Activated CD4-positive, CD25-positive, alpha-beta regulatory T cell treated with anti-CD3 and anti-CD28 coated beads, Interleukin-2, amount 50 U/mL, for 24 hours (primary cell): ENCODE measurements around the gene CACNA1B.

Experiments used
- ATAC-seq, 2 donors: fragments of 150-1000 bp; cut with Tn5 transposase; one replicate each; pipeline ENCODE4 v1.10.0; 2021; ENCODE audit warnings: mild to moderate bottlenecking in 1 of 2, moderate library complexity in 1 of 2

CACNA1B gene

DNA sequence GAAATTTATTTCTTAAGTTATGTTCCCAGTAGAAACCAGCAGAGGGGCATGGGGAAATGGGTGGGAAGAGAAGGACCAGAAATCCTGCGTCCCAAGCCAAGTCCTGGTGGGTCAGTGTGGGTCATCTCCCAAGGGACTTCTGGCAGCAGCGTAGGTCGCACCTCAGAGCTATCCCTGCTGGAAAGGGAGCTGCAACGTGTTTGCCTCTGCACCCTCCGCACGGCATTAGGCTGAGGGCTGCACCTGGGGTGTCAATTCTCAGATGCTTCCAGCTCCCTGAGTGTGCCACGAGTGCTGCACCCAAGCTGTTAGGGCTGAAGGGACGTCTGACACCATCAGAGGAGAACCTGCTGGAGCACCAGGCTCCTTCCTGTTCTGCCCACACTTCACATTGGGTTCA lies 182.8 kb downstream of the CACNA1B start:
- ATAC-seq: no peak

- ATAC-seq: no peak
These were observed 183.3 kb downstream of the CACNA1B start for GRCh38 chr9:138060881-138061280.

DNA sequence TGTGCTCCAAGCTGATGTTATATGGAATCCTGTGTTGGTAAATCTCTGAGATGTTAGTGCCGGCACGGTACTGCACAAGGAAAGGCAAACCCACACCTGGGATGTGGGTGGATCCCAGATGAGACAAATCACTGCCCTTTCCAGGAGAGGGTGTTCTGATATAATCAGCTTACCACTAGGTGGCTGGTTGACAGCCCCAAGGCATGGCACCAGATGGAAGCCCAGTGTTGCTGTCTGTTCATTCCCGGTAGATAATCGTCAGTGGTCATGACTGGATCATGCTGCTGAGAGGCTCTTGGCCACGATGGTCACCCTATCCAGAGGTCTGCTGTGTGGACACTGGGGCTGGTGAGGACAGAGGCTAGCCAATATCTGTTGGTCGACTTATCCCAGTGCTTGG lies 184.0 kb downstream of the CACNA1B start:
- ATAC-seq: no peak

DNA sequence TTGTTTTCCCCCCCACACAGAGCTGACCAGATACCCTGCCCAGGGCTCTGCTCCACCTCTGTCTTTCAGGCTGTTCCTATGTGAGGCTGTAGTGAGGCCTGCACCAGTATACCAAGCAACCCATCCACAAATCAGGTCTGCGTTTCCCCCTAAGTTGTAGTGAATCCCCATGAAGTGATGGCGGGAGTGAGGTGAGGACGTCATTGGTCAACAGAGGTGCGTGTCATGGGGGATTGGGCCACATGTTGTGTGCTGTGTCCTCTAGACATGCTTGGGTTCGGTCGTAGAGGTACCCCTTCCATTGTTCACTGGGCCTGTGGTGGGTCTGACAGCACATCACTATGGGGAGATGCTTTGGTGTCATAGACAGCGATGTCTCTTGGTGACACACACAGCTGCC lies 184.6 kb downstream of the CACNA1B start:
- ATAC-seq: no peak

DNA sequence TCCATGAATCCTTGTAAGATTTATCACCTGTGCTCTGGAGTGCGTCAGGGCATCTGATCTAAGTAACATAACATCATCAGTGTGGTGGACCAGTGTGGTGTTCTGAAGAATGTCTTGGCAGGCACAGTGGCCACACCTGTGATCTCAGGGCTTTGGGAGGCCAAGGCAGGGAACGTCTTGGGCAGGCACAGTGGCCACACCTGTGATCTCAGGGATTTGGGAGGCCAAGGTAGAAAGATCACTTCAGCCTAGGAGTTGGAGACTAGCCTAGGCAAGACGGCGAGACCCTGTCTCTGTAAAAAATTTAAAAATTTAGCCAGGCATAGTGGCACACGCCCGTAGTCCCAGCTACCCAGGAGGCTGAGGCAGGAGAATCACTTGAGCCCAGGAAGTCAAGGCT lies 185.5 kb downstream of the CACNA1B start:
- no peak for ATAC-seq

GRCh38 chr9:138063785-138064184 lies 186.2 kb downstream of the CACNA1B start:
- no peak for ATAC-seq

GRCh38 chr9:138064547-138064946 lies 187.0 kb downstream of the CACNA1B start:
- ATAC-seq: no peak

- ATAC-seq: no peak
These were observed 187.7 kb downstream of the CACNA1B start for GRCh38 chr9:138065287-138065686.

GRCh38 chr9:138066049-138066448 lies 188.5 kb downstream of the CACNA1B start:
- ATAC-seq: no peak

GRCh38 chr9:138067613-138068367 lies 190.2 kb downstream of the CACNA1B start:
- no peak for ATAC-seq

- no peak for ATAC-seq
These were observed 191.0 kb downstream of the CACNA1B start for GRCh38 chr9:138068601-138069035.

DNA sequence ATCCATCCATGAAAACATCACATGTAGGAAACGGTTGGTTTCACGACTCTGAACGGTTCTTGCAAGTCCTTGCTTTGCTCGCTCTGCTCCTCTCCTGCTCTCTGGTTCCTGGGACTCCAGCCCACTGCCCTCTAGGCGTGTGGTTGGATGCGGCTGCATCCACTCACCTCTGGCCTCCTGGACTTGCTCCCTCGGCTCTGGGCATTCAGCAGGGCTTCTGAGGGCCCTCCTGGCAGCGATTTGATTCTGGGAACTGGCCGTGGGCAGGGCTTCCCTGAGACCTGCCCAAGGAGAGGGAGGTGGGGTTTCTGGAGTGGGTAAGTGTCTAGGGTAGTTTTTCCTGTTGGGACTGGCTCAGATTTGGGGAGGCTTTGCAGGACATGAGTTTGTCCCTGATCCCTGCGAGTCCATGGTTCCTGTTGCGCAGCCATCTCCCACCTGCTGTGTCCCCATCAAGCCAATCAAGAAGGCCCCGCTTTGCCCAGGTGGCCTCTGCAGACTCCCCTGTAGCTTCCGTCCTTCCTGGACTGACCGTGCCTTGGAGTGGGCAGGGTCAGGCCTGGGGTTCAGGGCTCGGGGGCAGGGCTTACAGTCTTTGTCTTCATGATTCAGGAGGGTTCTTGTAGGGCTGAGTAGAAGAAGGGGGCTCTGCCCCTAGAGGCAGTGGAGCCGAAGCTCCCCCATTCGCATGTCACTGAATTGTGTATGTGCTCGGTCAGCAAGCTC lies 192.3 kb downstream of the CACNA1B start:
- no peak for ATAC-seq

- ATAC-seq: no peak
These were observed 193.2 kb downstream of the CACNA1B start for GRCh38 chr9:138070815-138071214.

- no peak for ATAC-seq
These were observed 193.7 kb downstream of the CACNA1B start for GRCh38 chr9:138071292-138071691.

GRCh38 chr9:138071731-138072130 lies 194.1 kb downstream of the CACNA1B start:
- ATAC-seq: no peak

DNA sequence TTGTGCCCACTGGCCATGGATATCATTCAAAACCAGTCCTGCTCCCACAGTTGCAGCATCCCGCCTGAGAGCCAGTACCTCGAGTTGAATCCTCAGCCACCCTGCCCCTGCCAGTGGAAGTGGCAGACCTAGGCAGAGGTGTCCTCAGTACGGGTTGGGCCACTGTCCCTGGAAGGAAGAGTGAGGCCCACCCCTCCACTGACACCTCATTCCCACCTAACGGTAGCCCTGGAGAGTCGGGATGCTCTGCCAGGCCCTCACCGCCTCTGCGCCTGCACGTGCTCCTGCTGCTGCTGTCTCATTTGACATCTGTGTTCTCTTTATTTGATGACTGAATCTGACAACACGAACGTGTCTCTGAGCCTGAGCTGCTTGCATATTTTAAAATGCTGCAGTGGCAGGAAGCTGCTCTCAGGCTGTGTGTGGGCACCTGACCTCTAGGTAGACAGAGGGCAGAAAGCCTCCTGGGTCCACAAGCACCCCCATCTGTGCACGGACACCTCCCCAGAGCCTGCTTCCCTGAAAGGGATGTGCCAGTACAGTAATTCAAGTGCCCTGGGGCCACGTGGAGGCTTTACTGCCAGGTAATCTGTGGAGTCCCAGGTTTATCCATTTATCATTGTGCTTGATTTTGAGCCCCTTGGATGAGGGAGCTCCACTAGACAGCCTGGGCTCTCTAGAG lies 194.7 kb downstream of the CACNA1B start:
- ATAC-seq: no peak

GRCh38 chr9:138072897-138073296 lies 195.3 kb downstream of the CACNA1B start:
- ATAC-seq: no peak

GRCh38 chr9:138073408-138073807 lies 195.8 kb downstream of the CACNA1B start:
- no peak for ATAC-seq

- ATAC-seq: no peak
These were observed 196.2 kb downstream of the CACNA1B start for GRCh38 chr9:138073808-138074207.

DNA sequence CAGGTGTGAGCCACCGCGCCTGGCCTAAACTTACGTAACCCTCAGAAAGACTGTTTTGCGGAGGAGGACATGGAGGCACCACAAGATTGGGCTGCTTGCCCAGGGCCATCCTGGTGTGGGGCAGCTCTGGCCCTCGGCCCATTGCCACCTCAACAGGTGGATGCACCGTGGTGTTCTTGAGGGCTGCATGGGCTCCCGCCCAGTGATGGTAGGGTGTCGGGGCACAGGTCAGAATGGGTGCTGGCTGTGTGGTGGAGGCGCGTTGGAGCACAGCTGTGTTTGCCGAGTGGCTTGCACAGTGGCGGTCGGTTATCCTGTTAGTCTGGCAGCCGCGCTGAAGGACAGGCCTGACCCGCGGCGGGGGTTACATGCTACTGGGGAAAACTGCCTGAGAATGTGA lies 196.9 kb downstream of the CACNA1B start:
- ATAC-seq: no peak

DNA sequence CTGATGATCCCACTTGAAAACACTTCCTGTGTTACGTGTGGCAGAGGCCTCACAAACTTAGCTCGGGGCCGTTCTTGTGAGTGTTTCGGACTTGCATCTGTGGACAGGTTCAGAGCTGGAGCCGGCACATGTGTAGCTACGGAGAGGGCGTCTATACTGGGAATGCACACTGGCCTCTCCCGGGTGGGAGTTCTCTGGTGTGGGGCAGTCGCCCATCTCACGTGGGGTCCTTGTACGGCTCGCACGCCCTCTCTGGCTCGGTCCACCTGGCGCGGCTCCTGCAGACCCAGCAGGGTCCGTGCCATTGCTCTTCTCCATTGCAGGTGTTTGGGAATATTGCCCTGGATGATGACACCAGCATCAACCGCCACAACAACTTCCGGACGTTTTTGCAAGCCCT lies 197.9 kb downstream of the CACNA1B start:
- ATAC-seq: no peak

GRCh38 chr9:138075961-138076649 lies 198.5 kb downstream of the CACNA1B start:
- ATAC-seq: no peak

DNA sequence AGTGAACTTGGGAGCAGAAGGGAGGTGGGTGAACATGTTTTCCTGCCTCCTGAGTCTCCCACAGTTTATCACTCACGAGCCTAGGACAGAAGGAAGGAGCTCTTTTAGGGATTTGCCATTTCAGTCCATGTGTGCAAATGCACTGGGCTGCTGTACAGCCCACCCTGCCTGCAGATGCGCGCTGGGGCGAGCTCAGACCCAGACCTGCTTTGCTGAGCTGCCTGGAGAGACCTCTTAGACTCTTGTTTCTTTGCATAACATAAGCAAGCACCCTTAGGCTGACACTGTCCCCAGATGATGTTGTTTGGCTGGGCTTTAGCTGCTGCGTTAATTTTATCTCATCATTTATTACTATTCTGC lies 199.0 kb downstream of the CACNA1B start:
- no peak for ATAC-seq
